GM23338 (cell line): ENCODE measurements around the gene SCN3B. TPM values are rescaled to one million over a fixed set of nuclear protein-coding genes. Genes with fewer than 3 reads are reported as not detected.

Experiments used
- ATAC-seq: fragments of 200-7000 bp; cut with Tn5 transposase; 3 replicates; pipeline ENCODE4 v1.9.1; 2020
- DNase-seq: peaks from one replicate; pipeline ENCODE4 v3.0.0-alpha.2; 2015; ENCODE audit warnings: low spot score
- H2AFZ ChIP-seq: fragments of 200-600 bp; sonication (generic); 2 replicates; pipeline ENCODE4 v1.8.0; 2016; ENCODE audit warnings: antibody characterized with exemption, mild to moderate bottlenecking, moderate library complexity
- H3F3A ChIP-seq: fragments of 200-600 bp; sonication (generic); replicated peaks from 2 replicates; pipeline ENCODE4 v1.8.0; 2017; ENCODE audit warnings: antibody characterized with exemption, mixed run types, low read depth
- H3K27ac ChIP-seq: fragments of 200-600 bp; sonication (generic); 2 replicates; pipeline ENCODE4 v1.6.1; 2016; ENCODE audit warnings: low read depth
- H3K27me3 ChIP-seq: fragments of 200-600 bp; sonication (generic); 2 replicates; pipeline ENCODE4 v1.8.0; 2016; ENCODE audit warnings: mild to moderate bottlenecking, mixed run types, moderate library complexity; ENCODE audit not compliant: insufficient read depth
- H3K36me3 ChIP-seq: fragments of 200-600 bp; sonication (generic); 2 replicates; pipeline ENCODE4 v1.8.0; 2016; ENCODE audit warnings: mild to moderate bottlenecking; ENCODE audit not compliant: insufficient read depth
- H3K4me1 ChIP-seq: fragments of 200-600 bp; sonication (generic); 2 replicates; pipeline ENCODE4 v1.8.0; 2016; ENCODE audit warnings: mild to moderate bottlenecking, moderate library complexity; ENCODE audit not compliant: insufficient read depth
- H3K4me2 ChIP-seq: fragments of 200-600 bp; sonication (generic); 2 replicates; pipeline ENCODE4 v1.7.1; 2017; ENCODE audit warnings: mixed run types
- H3K4me3 ChIP-seq: fragments of 200-600 bp; sonication (generic); 2 replicates; pipeline ENCODE4 v1.6.1; 2016; ENCODE audit warnings: mixed run types
- H3K79me2 ChIP-seq: fragments of 200-600 bp; sonication (generic); replicated peaks from 2 replicates; pipeline ENCODE4 v1.8.0; 2017; ENCODE audit warnings: mild to moderate bottlenecking; ENCODE audit not compliant: insufficient read depth
- H3K9me2 ChIP-seq: fragments of 200-600 bp; sonication (generic); 2 replicates; pipeline ENCODE4 v1.8.0; 2017; ENCODE audit not compliant: insufficient read depth
- H4K20me1 ChIP-seq: fragments of 200-600 bp; sonication (generic); replicated peaks from 2 replicates; pipeline ENCODE4 v1.8.0; 2017; ENCODE audit warnings: mild to moderate bottlenecking; ENCODE audit not compliant: insufficient read depth
- H3K27ac Mint-ChIP-seq: 2 replicates; pipeline ENCODE4 v1.8.0; 2020; ENCODE audit warnings: inconsistent platforms, mild to moderate bottlenecking, moderate library complexity, mixed read lengths
- H3K27me3 Mint-ChIP-seq: 3 replicates; pipeline ENCODE4 v1.8.0; 2022; ENCODE audit warnings: low read depth, mild to moderate bottlenecking, moderate library complexity, mixed read lengths, inconsistent platforms; ENCODE audit not compliant: insufficient read depth, poor library complexity
- H3K36me3 Mint-ChIP-seq: 3 replicates; pipeline ENCODE4 v1.8.0; 2021; ENCODE audit warnings: low read depth, mild to moderate bottlenecking, inconsistent platforms, moderate library complexity, mixed read lengths
- H3K4me1 Mint-ChIP-seq: 3 replicates; pipeline ENCODE4 v1.8.0; 2020; ENCODE audit warnings: mild to moderate bottlenecking, inconsistent platforms, mixed read lengths
- H3K4me3 Mint-ChIP-seq: 3 replicates; pipeline ENCODE4 v1.8.0; 2021; ENCODE audit warnings: moderate library complexity, mild to moderate bottlenecking, inconsistent platforms, mixed read lengths
- H3K9me3 Mint-ChIP-seq: 3 replicates; pipeline ENCODE4 v1.8.0; 2020; ENCODE audit warnings: moderate library complexity, mild to moderate bottlenecking, inconsistent platforms, mixed read lengths
- CREB1 ChIP-seq: fragments of 250-450 bp; sonication (Bioruptor Pico); IDR thresholded peaks from 2 replicates; pipeline ENCODE4 v1.5.0; 2020; ENCODE audit warnings: low read depth, mild to moderate bottlenecking, moderate library complexity
- ETS1 ChIP-seq: IDR thresholded peaks from 2 replicates; pipeline ENCODE4 v1.6.1; 2016; ENCODE audit warnings: antibody characterized with exemption
- EZH2 ChIP-seq: fragments of 200-600 bp; sonication (generic); IDR thresholded peaks from one replicate; pipeline ENCODE4 v1.8.0; 2017; ENCODE audit warnings: antibody characterized with exemption, mild to moderate bottlenecking, low read depth; ENCODE audit not compliant: unreplicated experiment
- EZH2phosphoT487 ChIP-seq: fragments of 200-600 bp; sonication (generic); IDR thresholded peaks from one replicate; pipeline ENCODE4 v1.8.1; 2018; ENCODE audit warnings: antibody characterized with exemption; ENCODE audit not compliant: unreplicated experiment
- JUNB ChIP-seq: IDR thresholded peaks from one replicate; pipeline ENCODE4 v1.6.1; 2016; ENCODE audit warnings: antibody characterized with exemption; ENCODE audit not compliant: unreplicated experiment
- NANOG ChIP-seq: IDR thresholded peaks from 2 replicates; pipeline ENCODE4 v1.6.1; 2016; ENCODE audit warnings: antibody characterized with exemption, borderline replicate concordance
- POLR2AphosphoS5 ChIP-seq: IDR thresholded peaks from 2 replicates; pipeline ENCODE4 v1.6.1; 2016; ENCODE audit warnings: antibody characterized with exemption, low read depth
- REST ChIP-seq: IDR thresholded peaks from one replicate; pipeline ENCODE4 v1.6.1; 2018; ENCODE audit warnings: antibody characterized with exemption; ENCODE audit not compliant: unreplicated experiment
- STAT1 ChIP-seq: IDR thresholded peaks from one replicate; pipeline ENCODE4 v1.6.1; 2016; ENCODE audit warnings: antibody characterized with exemption; ENCODE audit not compliant: unreplicated experiment
- ZNF114 ChIP-seq: fragments of 250-450 bp; sonication (Bioruptor Pico); IDR thresholded peaks from 2 replicates; pipeline ENCODE4 v1.5.0; 2020; ENCODE audit warnings: mild to moderate bottlenecking, moderate library complexity
- ZNF331 ChIP-seq: fragments of 250-450 bp; sonication (Bioruptor Pico); IDR thresholded peaks from 2 replicates; pipeline ENCODE4 v1.5.0; 2020; ENCODE audit warnings: low read depth, mild to moderate bottlenecking, moderate library complexity
- ZNF462 ChIP-seq: fragments of 250-450 bp; sonication (Bioruptor Pico); IDR thresholded peaks from 2 replicates; pipeline ENCODE4 v1.5.0; 2020; ENCODE audit warnings: mild to moderate bottlenecking, moderate library complexity
- polyA plus RNA-seq: library from polyadenylated mRNA; unstranded; fragments of >200 nt; fragmentation: Nextera tagmentation; extraction: Ambion mirVana; gene quantifications from 2 replicates; pipeline ENCODE4 v1.2.1, GENCODE V29; 2016
- total RNA-seq: library from RNA; depleted of rRNA; stranded (reverse); fragments of >200 nt; shearing (Covaris generic); gene quantifications from 2 replicates; pipeline ENCODE4 v1.2.3, GENCODE V29; 2014
- TF ChIP-seq, protein P1 (sequence below), 2 experiments: fragments of 200-600 bp in 1 of 2; sonication (generic) in 1 of 2; conservative IDR thresholded peaks; 2 replicates each; pipeline versions ENCODE4 v1.5.1 to v1.6.1; 2016 to 2017; ENCODE audit warnings: antibody characterized with exemption in 2 of 2, low read depth in 2 of 2, mild to moderate bottlenecking in 2 of 2, moderate library complexity in 1 of 2

The SCN3B gene
- total and polyA plus RNA-seq, 2 experiments from 2014 or later: 0.74 to 1.7 TPM

- H3K27me3 Mint-ChIP-seq: peaks cover 5% of the 10 kb centered on the region
- ATAC-seq (no peak), DNase-seq (no peak)
- Histone ChIP-seq H2AFZ (no peak overlapping the region), H3K36me3 (no peaks in the 10 kb centered on the region), H3K4me3 (no peak overlapping the region), H3K4me1 (no peaks in the 10 kb centered on the region), H3K27ac (no peak overlapping the region), H3K79me2 (no peaks in the 10 kb centered on the region), H3K27me3 (no peaks in the 10 kb centered on the region), H4K20me1 (no peaks in the 10 kb centered on the region), H3F3A (no peaks in the 10 kb centered on the region), H3K9me2 (0 out of 2 replicates have a peak, but pooled peaks cover 3% of the 10 kb centered on the region), H3K4me2 (no peak overlapping the region)
- H3K9me3 Mint-ChIP-seq: no peaks in the 10 kb centered on the region
- H3K27ac Mint-ChIP-seq: no peak overlapping the region
- H3K4me3 Mint-ChIP-seq: no peak overlapping the region
- no peaks in the 10 kb centered on the region; the same call in 2 of the 3 replicates for H3K36me3 Mint-ChIP-seq
- TF ChIP-seq EZH2phosphoT487 (no peak), NANOG (no peak), EZH2 (no peak), STAT1 (no peak), ETS1 (no peak), JUNB (no peak), ZNF462 (CRISPR knock-in tag) (no peak), POLR2AphosphoS5 (no peak), REST (no peak), CREB1 (CRISPR knock-in tag) (no peak), ZNF331 (CRISPR knock-in tag) (no peak), ZNF114 (CRISPR knock-in tag) (no peak)
- TF ChIP-seq, protein P1, sequence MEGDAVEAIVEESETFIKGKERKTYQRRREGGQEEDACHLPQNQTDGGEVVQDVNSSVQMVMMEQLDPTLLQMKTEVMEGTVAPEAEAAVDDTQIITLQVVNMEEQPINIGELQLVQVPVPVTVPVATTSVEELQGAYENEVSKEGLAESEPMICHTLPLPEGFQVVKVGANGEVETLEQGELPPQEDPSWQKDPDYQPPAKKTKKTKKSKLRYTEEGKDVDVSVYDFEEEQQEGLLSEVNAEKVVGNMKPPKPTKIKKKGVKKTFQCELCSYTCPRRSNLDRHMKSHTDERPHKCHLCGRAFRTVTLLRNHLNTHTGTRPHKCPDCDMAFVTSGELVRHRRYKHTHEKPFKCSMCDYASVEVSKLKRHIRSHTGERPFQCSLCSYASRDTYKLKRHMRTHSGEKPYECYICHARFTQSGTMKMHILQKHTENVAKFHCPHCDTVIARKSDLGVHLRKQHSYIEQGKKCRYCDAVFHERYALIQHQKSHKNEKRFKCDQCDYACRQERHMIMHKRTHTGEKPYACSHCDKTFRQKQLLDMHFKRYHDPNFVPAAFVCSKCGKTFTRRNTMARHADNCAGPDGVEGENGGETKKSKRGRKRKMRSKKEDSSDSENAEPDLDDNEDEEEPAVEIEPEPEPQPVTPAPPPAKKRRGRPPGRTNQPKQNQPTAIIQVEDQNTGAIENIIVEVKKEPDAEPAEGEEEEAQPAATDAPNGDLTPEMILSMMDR (conservative IDR thresholded peaks at IDR 0.05; ENCODE audit: low read depth in 2 of 2): no peak
- peaks cover 4% of the 10 kb centered on the region for H3K4me1 Mint-ChIP-seq
These were observed 29.4 kb downstream of the SCN3B start for GRCh38 chr11:123624974-123625373.
